Measurements from ENCODE around the gene TOP3B.

GRCh38 chr22:21996175-21996720, 13.7 kb upstream of the TOP3B start:
- no peak for TF ChIP-seq ESRRG (CRISPR knock-in tag; IDR thresholded peaks at IDR 0.05)
- TF ChIP-seq ZFP30 (CRISPR knock-in tag; IDR thresholded peaks at IDR 0.05) = no peak
- TF ChIP-seq PATZ1 (CRISPR knock-in tag; IDR thresholded peaks at IDR 0.05; ENCODE audit: borderline replicate concordance) = no peak
- TF ChIP-seq ZC3H10 (CRISPR knock-in tag; IDR thresholded peaks at IDR 0.05) = no peak
- TF ChIP-seq CSDC2 (CRISPR knock-in tag; IDR thresholded peaks at IDR 0.05) = no peak
- TF ChIP-seq GLIS3 (CRISPR knock-in tag; IDR thresholded peaks at IDR 0.05) = no peak
- TF ChIP-seq ZFP3 (CRISPR knock-in tag; IDR thresholded peaks at IDR 0.05) = no peak

Data from SK-N-SH treated with all-trans-retinoic acid at 6 μM for 48 hours (cell line).